ENCODE data around the gene POGK. TPM values are rescaled to one million over a fixed set of nuclear protein-coding genes. Genes with fewer than 3 reads are reported as not detected.
A peak's percentile ranks its signal among the peaks of the same experiment; 100 is the strongest.
"Not testable (repeated sequence)": the region's sequence is repeated elsewhere in the genome, so short reads cannot be mapped to it uniquely, and the experiment has no call there.

POGK gene
- total RNA-seq, 1 donor from 2014 or later, result 47.7 TPM

DNA sequence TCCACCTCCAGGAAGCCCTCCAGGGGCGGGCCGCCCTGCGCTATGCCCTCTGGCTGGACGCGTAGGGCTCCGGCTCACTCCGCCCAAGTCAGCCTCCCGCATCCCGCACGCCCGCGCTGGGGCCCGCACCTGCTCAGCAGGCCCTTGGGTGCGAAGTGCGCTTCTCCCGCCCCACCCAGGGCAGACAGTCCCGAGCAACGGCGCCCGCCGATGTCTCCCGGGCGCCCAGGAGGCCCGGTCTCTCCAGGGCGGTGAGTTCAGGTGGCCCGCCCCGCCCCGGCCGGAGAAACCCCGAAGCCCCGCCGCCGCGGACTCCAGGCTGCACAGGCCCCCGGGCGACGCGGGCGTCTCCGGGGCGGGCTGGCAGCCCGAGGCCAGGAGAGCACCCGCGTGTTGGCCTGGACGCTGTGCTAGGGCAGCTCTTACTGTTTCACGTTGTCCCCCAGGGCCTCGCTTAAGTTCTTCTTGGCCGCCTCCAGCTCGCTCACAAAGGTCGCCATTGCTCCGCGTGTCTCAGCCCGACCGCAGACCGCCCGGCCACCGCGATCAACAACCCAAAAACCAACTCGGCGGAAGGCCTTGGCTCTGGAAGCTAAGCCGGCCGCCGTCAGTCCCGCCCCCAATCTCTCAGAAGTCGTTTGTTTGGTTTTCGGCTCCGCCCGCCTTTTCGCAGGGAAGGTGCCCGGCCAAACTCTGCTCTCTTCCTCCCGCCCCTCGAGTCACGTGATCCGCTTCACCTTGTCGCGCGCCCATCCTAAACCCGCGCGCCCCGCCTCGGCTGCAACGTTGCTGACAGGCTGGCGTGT, 36.7 kb downstream of the POGK start, which contains the start of gene TADA1:
Gene TADA1, minus strand, starts transcription at position 531 of the 806 bp plus-strand sequence. Its CDS starts 31 bp downstream, at position 500.
- peak within 1 kb of the TSS; percentile 83 for H2AFZ ChIP-seq (replicated peaks)

DNA sequence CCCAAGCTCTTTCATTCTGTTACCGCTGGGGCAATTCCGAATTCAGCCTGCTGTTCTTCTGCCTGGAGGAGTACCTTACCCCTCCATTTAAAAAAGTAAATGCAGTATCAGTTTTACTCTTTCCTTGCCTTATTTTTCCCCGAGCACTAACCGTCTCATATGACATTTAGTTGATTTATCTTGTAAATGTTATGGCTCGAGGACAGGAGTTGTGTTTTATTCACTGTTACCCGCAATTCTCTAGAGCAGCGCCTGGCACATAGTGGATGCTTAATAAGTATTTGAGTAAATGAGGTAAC, 37.2 kb downstream of the POGK start:
- peaks cover 19% of the 10 kb centered on the region for H3K36me3 Mint-ChIP-seq
- Histone ChIP-seq H3K9ac (no peak overlapping the region), H3K36me3 (no peaks in the 10 kb centered on the region), H3K9me3 (ENCODE audit: low read depth) (no peaks in the 10 kb centered on the region), H3K79me2 (ENCODE audit: low read depth) (peaks cover 43% of the 10 kb centered on the region), H3K4me2 (peak overlapping the region; percentile 79), H3K27ac (no peak overlapping the region), H3K4me1 (peaks cover 15% of the 10 kb centered on the region), H2AFZ (replicated peaks) (peak overlapping the region; percentile 83), H4K20me1 (ENCODE audit: low read depth) (peaks cover 39% of the 10 kb centered on the region), H3K4me3 (peak overlapping the region; percentile 76), H3F3A (ENCODE audit: low read depth) (no peaks in the 10 kb centered on the region), H3K27me3 (no peaks in the 10 kb centered on the region)
- H3K9me3 Mint-ChIP-seq, result peaks cover 8% of the 10 kb centered on the region
- H3K4me3 Mint-ChIP-seq, result peak overlapping the region; percentile 99
- TF ChIP-seq EZH2 (IDR thresholded peaks at IDR 0.05) (no peak), EZH2phosphoT487 (IDR thresholded peaks at IDR 0.05) (no peak)
- TF ChIP-seq, protein P1, sequence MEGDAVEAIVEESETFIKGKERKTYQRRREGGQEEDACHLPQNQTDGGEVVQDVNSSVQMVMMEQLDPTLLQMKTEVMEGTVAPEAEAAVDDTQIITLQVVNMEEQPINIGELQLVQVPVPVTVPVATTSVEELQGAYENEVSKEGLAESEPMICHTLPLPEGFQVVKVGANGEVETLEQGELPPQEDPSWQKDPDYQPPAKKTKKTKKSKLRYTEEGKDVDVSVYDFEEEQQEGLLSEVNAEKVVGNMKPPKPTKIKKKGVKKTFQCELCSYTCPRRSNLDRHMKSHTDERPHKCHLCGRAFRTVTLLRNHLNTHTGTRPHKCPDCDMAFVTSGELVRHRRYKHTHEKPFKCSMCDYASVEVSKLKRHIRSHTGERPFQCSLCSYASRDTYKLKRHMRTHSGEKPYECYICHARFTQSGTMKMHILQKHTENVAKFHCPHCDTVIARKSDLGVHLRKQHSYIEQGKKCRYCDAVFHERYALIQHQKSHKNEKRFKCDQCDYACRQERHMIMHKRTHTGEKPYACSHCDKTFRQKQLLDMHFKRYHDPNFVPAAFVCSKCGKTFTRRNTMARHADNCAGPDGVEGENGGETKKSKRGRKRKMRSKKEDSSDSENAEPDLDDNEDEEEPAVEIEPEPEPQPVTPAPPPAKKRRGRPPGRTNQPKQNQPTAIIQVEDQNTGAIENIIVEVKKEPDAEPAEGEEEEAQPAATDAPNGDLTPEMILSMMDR (IDR thresholded peaks at IDR 0.05), result peak; percentile 42
- H3K27me3 Mint-ChIP-seq (ENCODE audit: insufficient read depth, low read depth), result peaks cover 6% of the 10 kb centered on the region
- peaks cover 35% of the 10 kb centered on the region for H3K4me1 Mint-ChIP-seq
- peak overlapping the region; percentile 98 for H3K27ac Mint-ChIP-seq
- DNase-seq (ENCODE audit: low spot score), result no peak

More for the DNA sequence above, 36.7 kb downstream of the POGK start, which contains the start of gene TADA1:
- Histone ChIP-seq H3F3A (ENCODE audit: low read depth) (no peaks in the 10 kb centered on the region), H4K20me1 (ENCODE audit: low read depth) (peaks cover 45% of the 10 kb centered on the region), H3K79me2 (ENCODE audit: low read depth) (peaks cover 48% of the 10 kb centered on the region), H3K9ac (peak within 1 kb of the TSS; percentile 63), H3K27me3 (no peaks in the 10 kb centered on the region), H3K27ac (peak within 1 kb of the TSS; percentile 66), H3K36me3 (no peaks in the 10 kb centered on the region), H3K4me1 (peaks cover 19% of the 10 kb centered on the region), H3K4me2 (peak within 1 kb of the TSS; percentile 80), H3K9me3 (ENCODE audit: low read depth) (no peaks in the 10 kb centered on the region), H3K4me3 (peak within 1 kb of the TSS; percentile 76)
- peak; percentile 100 for DNase-seq (ENCODE audit: low spot score)
- H3K9me3 Mint-ChIP-seq, result peaks cover 8% of the 10 kb centered on the region
- peak within 1 kb of the TSS; percentile 99 for H3K4me3 Mint-ChIP-seq
- TF ChIP-seq EZH2phosphoT487 (IDR thresholded peaks at IDR 0.05), result no peak
- TF ChIP-seq, protein P1 (IDR thresholded peaks at IDR 0.05), result no peak
- TF ChIP-seq EZH2 (IDR thresholded peaks at IDR 0.05), result peak; percentile 56
- peaks cover 19% of the 10 kb centered on the region for H3K36me3 Mint-ChIP-seq
- peaks cover 38% of the 10 kb centered on the region for H3K4me1 Mint-ChIP-seq
- H3K27ac Mint-ChIP-seq, result peak within 1 kb of the TSS; percentile 98
- H3K27me3 Mint-ChIP-seq (ENCODE audit: insufficient read depth, low read depth), result peaks cover 6% of the 10 kb centered on the region

DNA sequence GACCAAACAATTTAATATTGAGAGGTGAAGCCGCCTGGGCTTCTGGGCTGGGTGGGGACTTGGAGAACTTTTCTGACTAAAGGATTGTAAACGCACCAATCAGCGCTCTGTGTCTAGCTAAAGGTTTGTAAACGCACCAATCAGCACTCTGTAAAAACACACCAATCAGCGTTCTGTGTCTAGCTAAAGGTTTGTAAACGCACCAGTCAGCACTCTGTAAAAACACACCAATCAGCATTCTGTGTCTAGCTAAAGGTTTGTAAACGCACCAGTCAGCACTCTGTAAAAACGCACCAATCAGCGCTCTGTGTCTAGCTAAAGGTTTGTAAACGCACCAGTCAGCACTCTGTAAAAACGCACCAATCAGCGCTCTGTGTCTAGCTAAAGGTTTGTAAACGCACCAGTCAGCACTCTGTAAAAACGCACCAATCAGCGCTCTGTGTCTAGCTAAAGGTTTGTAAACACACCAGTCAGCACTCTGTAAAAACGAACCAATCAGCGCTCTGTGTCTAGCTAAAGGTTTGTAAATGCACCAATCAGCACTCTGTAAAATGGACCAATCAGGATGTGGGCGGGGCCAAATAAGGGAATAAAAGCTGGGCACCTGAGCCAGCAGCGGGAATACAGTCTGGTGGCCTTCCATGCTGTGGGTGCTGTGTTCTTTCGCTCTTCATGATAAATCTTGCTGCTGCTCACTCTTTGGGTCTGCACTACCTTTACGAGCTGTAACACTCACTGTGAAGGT, 39.1 kb downstream of the POGK start:
- H3K4me3 Mint-ChIP-seq; H3K4me2 ChIP-seq; H3K36me3 Mint-ChIP-seq; H3K27ac ChIP-seq; H3K9me3 ChIP-seq (ENCODE audit: low read depth); H3K9ac ChIP-seq; H3K9me3 Mint-ChIP-seq; H2AFZ ChIP-seq (replicated peaks); DNase-seq (ENCODE audit: low spot score); H3K4me3 ChIP-seq; H3K27me3 Mint-ChIP-seq (ENCODE audit: insufficient read depth, low read depth); H3K36me3 ChIP-seq; H3F3A ChIP-seq (ENCODE audit: low read depth): not testable (repeated sequence)
- H3K4me1 ChIP-seq, result peaks cover 15% of the 10 kb centered on the region
- peaks cover 24% of the 10 kb centered on the region for H3K79me2 ChIP-seq (ENCODE audit: low read depth)
- Mint-ChIP-seq H3K4me1 (peaks cover 26% of the 10 kb centered on the region), H3K27ac (peak overlapping the region; percentile 35)
- H3K27me3 ChIP-seq, result peaks cover 14% of the 10 kb centered on the region
- peaks cover 22% of the 10 kb centered on the region for H4K20me1 ChIP-seq (ENCODE audit: low read depth)

Measured in neural progenitor cell (in vitro differentiated cells).